ENCODE measurements around the gene PUS1.
A peak's percentile ranks its signal among the peaks of the same experiment; 100 is the strongest.

PUS1 gene

GRCh38 chr12:131943876-131944275 is 14.8 kb downstream of the PUS1 start:
- CTCF ChIA-PET, result no interaction called here
- no peaks in the 10 kb centered on the region for H3K9me3 ChIP-seq (ENCODE audit: control insufficient read depth, insufficient read depth, low read depth, low read length)
- no peaks in the 10 kb centered on the region for H3K4me1 ChIP-seq (ENCODE audit: control insufficient read depth, insufficient read depth, low read length)
- H3K36me3 ChIP-seq (ENCODE audit: control insufficient read depth in 2 of 2, insufficient read depth in 1 of 2, low read length in 2 of 2), result peaks cover 24 to 56% of the 10 kb centered on the region in 2 experiments; a peak in 2 of 3 replicates
- H3K4me3 ChIP-seq (ENCODE audit: low read depth, low read length), result no peak overlapping the region
- no peak overlapping the region for H3K27ac ChIP-seq (ENCODE audit: extremely low read depth, low read depth, low read length)
- TF ChIP-seq SETDB1 (IDR thresholded peaks at IDR 0.05; ENCODE audit: insufficient read length, low read length), result no peak
- no peak for TF ChIP-seq ZNF23 (tag by site-specific recombination; IDR thresholded peaks at IDR 0.05; ENCODE audit: borderline replicate concordance)
- peak; percentile 22; the same call in 1 of the 2 replicates for TF ChIP-seq ZNF600 (tag by site-specific recombination; IDR thresholded peaks at IDR 0.05)
- POLR2A ChIA-PET, result interaction anchor here (0.6 kb wide), 1 partner anchor 15 kb away, joined by 3 read pairs; no protein-coding TSS in a partner anchor

- Histone ChIP-seq H3K4me1 (ENCODE audit: control insufficient read depth, insufficient read depth, low read length) (no peaks in the 10 kb centered on the region), H3K9me3 (ENCODE audit: control insufficient read depth, insufficient read depth, low read depth, low read length) (no peaks in the 10 kb centered on the region), H3K36me3 (ENCODE audit: control insufficient read depth in 2 of 2, insufficient read depth in 1 of 2, low read length in 2 of 2) (peaks cover 19 to 48% of the 10 kb centered on the region in 2 experiments; a peak in 2 of 3 replicates), H3K4me3 (ENCODE audit: low read depth, low read length) (no peak overlapping the region), H3K27ac (ENCODE audit: extremely low read depth, low read depth, low read length) (no peak overlapping the region)
- peak; percentile 62; the same call in 1 of the 2 replicates for TF ChIP-seq TRIM28 (IDR thresholded peaks at IDR 0.05; ENCODE audit: borderline replicate concordance, low read length)
- peak; percentile 80 for TF ChIP-seq ZBTB44 (tag by site-specific recombination; IDR thresholded peaks at IDR 0.05)
- TF ChIP-seq ZNF580 (tag by site-specific recombination; IDR thresholded peaks at IDR 0.05), result no peak
- no peak for TF ChIP-seq ZNF398 (tag by site-specific recombination; IDR thresholded peaks at IDR 0.05)
- TF ChIP-seq SP7 (tag by site-specific recombination; IDR thresholded peaks at IDR 0.05), result 0 out of 2 replicates have a peak, but pooled peaks have one; percentile 11
- TF ChIP-seq MZF1 (tag by site-specific recombination; IDR thresholded peaks at IDR 0.05; ENCODE audit: borderline replicate concordance), result peak; percentile 94
- CTCF ChIA-PET, result interaction anchor here (1.1 kb wide), 1 partner anchor 109 kb away, joined by 3 read pairs; no protein-coding TSS in a partner anchor
- POLR2A ChIA-PET, result interaction anchor here (1.5 to 1.7 kb wide), 2 partner anchors 9 to 15 kb away, joined by 4 to 8 read pairs; no protein-coding TSS in a partner anchor
Measured at GRCh38 chr12:131944601-131945251, 15.7 kb downstream of the PUS1 start.

GRCh38 chr12:131946757-131947156 is 17.7 kb downstream of the PUS1 start:
- POLR2A ChIA-PET, result interaction anchor here (1.7 kb wide), 1 partner anchor 11 kb away, joined by 8 read pairs; no protein-coding TSS in a partner anchor

More at GRCh38 chr12:131946757-131947156, 17.7 kb downstream of the PUS1 start:
- H3K4me3 ChIP-seq (ENCODE audit: low read depth, low read length), result no peak overlapping the region
- H3K9me3 ChIP-seq (ENCODE audit: control insufficient read depth, insufficient read depth, low read depth, low read length), result no peaks in the 10 kb centered on the region
- no peak overlapping the region for H3K27ac ChIP-seq (ENCODE audit: extremely low read depth, low read depth, low read length)
- CTCF ChIA-PET, result no interaction called here
- peaks cover 7 to 30% of the 10 kb centered on the region in 2 experiments; a peak in 2 of 3 replicates for H3K36me3 ChIP-seq (ENCODE audit: control insufficient read depth in 2 of 2, insufficient read depth in 1 of 2, low read length in 2 of 2)
- H3K4me1 ChIP-seq (ENCODE audit: control insufficient read depth, insufficient read depth, low read length), result no peaks in the 10 kb centered on the region
- TF ChIP-seq ZNF600 (tag by site-specific recombination; IDR thresholded peaks at IDR 0.05), result peak; percentile 27; the same call in 1 of the 2 replicates
- TF ChIP-seq SCRT2 (tag by site-specific recombination; IDR thresholded peaks at IDR 0.05), result peak; percentile 82
- TF ChIP-seq ZNF654 (tag by site-specific recombination; IDR thresholded peaks at IDR 0.05; ENCODE audit: low read depth), result no peak
- no peak for TF ChIP-seq ZNF280C (tag by site-specific recombination; IDR thresholded peaks at IDR 0.05)
- TF ChIP-seq SCRT1 (tag by site-specific recombination; IDR thresholded peaks at IDR 0.05; ENCODE audit: borderline replicate concordance), result 0 out of 2 replicates have a peak, but pooled peaks have one; percentile 11
- TF ChIP-seq ZBTB48 (tag by site-specific recombination; IDR thresholded peaks at IDR 0.05), result peak; percentile 37; the same call in 1 of the 2 replicates

Data from HEK293 (cell line).